ENCODE results near the gene CLOCK.

The CLOCK gene

DNA sequence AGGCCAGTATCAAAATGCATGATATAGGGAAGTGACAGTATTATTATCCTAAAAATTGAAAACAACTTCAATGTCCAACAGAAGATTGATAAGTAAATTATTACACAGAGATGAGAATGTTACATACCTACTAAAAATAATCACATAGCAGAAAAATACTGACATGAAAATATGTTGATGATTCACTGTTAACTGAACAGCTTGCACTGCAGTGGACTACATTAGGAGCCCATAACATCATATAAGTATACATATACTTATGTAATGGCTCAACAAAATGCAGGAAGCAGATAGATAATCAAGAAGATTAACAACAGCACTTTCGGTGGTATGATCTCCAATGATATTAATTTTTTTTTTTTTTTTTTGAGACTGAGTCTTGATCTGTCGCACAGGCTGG lies 7.1 kb downstream of the CLOCK start:
- DNase-seq: no peak

DNA sequence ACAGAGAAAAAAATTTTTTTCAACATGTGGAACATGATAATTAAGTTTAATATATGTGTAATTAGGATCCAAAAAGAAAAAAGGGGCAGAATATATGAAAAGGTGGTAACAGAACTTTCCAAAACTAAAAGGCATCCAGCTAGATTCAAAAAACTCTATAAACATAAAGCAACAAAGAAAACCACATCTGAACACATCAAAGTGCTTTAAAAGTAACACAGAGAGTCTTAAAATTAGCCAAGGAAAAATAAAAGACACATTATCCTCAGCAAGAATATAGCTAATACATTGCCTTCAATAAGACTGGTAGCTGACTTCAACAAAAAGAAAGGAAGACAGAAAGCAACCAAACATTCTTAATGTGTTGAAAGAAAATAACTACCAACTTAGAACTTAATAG lies 8.2 kb downstream of the CLOCK start:
- DNase-seq: no peak

DNA sequence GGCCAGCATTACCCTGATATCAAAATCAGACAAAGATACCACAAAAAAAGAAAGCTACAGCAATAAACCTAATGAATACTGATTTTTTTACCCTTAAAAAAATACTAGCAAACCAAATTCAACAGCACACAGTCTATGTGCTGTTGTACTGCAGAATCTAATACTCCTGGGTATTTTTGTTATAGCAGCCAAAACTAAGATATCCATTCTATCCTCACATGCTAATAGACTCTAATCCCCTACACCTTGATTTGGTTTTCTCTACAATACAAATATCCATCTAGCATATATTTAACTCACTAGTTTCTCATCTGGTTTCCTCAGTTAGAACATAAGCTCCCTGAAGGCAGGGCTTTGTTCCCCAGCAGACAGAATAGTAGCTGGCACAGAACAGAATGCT lies 12.4 kb downstream of the CLOCK start:
- no peak for DNase-seq

DNA sequence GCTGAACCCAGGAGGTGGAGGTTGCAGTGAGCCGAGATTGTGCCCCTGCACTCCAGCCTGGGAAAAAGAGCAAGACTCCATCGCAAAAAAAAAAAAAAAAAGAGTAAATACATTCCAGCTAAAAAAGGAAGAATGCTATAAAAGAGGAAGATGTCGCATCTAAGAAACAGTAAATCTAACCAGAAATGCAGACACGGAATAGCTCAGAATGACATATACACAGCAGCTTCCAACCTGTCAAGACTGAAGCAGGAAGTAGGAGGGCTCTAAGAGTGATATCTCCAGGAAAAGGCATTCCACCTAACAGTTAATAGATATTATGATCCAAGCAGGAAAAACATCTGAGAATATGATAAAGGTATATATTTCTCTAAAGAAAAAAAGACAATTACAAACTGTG lies 16.0 kb downstream of the CLOCK start:
- no peak for DNase-seq

DNA sequence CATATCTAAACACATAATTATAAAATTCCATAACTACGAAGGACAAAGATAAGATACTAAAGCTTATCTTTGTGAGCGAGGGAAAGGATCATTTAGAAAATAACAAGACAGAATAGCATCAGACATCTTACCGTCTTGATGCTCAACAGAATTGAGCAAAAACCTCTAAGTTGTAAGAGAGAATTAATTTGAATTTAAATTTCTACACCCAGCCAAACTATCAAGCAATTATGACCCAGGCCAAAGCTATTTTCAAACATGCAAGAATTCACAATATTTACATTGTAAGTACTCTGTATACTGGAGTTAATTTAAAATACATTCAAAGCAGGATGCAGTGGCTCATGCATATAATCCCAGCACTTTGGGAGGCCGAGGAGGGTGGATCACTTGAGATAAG lies 16.5 kb downstream of the CLOCK start:
- no peak for DNase-seq

DNA sequence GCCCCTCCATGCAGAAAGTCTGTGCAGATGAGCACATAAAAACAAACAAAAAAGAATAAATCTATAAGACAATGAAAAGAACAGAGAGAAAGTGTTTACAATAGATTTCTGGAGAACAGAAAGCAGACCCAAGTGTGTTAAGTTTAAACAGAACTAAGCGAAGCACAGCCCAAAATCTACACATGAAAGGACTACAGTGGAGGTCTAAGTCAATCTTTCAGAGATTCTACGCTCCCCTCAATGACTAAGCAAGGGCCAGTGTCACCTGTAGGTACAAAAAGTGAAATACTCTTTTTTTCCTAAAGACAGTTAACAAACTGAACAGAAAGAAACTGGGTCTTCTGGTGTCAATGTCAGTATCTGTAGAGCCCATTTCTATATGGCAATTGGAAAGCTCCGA lies 18.2 kb downstream of the CLOCK start:
- no peak for DNase-seq

DNA sequence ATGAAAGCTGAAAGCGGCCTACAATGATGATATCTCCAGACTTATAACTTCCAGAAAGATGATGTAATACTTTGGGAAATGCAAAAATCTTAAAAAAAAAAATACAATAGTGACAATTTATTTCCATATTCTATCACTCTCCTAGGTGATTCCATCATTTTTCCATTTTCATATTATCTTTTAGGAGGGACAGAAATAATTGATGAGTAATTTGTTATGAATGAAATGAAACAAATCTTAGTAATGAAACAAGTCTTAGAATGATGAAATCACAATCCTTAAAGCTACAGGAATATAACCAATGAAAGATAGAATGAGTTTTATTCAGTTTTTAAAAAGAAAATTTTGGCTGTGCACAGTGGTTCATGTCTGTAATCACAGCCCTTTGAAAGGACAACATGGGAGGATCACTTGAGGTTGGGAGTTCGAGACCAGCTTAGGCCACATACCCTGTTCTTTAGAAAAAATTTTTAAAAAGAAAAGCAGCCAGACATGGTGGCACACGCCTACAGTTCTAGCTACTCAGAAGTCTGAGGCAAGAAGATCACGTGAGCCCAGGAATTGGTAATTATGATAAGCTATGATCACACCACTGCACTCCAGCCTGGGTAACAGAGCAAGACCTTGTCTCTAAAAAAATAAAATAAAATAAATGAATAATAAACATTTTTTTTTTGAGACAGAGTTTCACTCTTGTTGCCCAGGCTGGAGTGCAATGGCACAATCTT lies 21.7 kb downstream of the CLOCK start:
- no peak for DNase-seq

DNA sequence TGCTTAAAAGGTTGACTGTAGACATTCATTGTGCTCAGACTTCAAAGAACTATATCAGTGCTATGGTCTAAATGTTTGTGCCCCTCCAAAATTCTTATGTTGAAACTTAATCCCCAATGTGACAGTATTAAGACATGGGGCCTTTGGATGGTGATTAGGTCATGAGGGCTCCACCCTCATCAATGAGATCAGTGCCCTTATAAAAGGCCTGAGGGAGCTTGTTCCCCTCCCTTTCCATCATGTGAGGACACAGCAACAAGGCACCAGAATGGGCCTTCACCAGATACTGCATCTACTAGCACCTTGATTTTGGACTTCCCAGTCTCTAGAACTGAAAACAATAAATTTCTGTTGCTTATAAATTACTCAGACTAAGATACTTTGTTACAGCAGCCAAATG lies 28.3 kb downstream of the CLOCK start:
- DNase-seq: no peak

DNA sequence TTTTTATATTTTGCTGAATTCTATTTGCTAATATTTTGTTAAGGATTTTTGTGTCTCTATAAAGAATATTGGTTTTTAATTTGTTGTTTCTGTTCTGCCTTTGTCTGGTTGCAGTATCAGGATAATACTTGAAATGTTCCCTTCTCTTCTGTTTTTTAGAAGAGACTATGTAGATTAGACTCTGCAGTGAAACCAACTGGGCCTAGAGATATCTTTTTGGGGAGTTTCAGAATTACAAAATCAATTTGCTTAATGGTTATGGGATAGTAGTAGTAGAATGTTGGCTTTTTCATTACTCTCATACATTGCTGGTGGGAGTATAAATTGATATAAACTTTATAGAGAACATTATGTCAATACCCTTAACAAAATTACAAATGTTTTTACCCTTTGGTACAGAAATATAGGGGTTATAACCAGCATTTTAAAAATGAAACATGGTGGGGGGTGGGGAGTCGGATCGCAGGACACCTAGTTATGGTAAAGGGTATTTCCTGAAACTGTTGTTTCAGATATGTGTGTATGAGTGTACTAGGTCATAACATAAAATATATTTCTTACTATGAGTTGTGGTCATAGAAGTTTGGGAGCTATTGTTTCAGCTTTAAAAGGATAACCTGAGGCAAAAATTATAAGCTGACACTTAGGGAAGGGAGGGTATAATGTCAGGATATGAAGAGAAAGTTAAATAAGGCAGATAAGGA lies 29.0 kb downstream of the CLOCK start:
- no peak for DNase-seq

DNA sequence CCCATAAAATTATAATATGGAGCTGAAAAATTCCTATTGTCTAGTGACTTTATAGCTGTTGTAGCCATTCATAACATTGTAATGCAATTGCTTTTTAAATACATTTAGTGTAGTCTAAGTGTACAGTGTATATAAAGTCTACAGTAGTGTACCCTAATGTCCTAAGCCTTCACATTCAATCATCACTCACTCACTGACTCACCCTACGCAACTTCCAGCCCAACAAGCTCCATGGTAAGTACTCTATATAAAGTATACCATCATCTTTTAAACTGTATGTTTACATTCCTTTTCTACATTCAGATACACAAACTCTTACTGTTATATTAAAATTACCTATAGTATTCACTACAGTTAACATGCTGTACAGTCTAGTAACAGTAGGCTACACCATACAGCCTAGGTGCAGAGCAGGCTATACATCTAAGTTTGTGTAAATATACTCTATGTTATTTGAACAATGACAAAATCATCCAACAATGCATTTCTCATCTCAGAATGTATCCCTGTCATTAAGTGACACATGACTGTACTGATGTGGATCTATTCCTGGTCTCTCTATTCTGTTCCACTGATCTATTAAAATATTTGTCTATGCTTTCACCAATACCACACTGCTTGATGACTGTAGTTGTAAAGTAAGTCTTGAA lies 33.7 kb downstream of the CLOCK start:
- no peak for DNase-seq

DNA sequence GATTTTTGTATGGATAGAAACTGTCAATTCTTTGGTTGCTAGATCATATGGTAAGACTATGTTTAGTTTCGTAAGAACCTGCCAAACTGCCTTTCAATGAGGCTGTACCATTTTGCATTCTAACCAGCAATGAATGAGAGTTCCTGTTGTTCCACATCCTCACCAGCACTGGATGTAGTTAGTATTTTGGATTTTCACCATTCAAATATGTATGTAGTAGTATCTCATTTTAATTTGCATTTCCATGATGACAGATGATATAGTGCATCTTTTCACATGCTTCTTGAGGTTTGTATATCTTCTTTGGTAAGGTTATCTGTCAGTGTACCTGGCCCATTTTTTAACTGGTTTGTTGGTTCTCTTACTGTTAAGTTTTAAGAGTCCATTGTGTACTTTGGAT lies 34.6 kb downstream of the CLOCK start:
- no peak for DNase-seq

DNA sequence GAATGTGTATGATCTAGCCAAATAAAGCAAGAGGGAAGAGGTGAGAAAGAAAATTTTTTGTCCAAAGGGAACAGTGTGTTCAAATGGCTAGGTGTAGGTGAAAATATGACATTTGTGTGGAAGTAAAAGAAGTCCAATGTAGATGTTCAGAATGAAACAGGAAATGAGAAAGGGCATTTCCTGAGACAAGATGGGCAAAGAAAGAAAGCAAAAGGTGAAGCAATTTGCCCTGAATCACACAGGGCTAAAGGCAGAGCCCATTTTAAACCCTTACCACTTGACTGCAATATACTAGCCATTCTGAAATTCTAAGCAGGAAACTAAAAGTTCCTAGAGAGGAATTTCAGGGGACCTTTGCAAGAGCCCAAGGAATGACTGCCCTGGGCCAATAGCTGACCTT lies 36.0 kb downstream of the CLOCK start:
- no peak for DNase-seq

DNA sequence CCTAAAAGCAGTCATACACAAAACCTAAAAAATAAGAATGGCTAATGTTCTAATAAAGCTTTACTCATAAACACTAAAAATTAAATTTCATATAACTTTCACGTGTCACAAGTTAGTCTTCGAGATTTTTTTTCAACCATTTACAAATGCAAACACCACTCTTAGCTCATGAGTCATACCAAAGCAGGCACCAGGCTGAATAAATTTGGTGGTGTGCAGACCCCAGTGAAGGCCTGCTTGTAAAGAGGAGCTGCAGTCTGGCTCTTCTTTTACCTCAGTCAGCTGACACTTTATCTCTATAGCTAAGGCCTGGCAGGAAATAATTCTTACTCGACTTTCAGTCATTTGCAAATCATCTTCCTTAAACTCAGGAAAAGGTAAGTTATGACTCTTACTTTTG lies 37.4 kb downstream of the CLOCK start:
- no peak for DNase-seq

DNA sequence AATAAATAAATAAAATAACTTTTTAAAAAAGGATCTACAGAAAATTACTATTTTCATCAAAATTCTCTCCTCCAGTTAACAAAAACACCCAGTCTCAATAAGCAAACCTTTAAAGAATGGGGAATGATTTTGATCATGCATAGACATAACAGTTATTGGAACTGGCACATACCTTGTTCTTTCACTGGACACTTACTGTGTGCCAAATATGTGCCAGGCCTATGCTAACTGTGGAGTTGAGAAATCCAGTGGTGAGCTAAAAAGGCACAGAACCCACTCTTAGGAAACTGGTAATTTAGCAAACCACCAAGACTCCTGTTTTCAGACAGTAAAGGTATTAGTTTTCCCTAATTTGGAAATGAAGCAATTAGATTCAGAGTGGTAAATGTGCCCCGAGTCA lies 39.1 kb downstream of the CLOCK start:
- no peak for DNase-seq

DNA sequence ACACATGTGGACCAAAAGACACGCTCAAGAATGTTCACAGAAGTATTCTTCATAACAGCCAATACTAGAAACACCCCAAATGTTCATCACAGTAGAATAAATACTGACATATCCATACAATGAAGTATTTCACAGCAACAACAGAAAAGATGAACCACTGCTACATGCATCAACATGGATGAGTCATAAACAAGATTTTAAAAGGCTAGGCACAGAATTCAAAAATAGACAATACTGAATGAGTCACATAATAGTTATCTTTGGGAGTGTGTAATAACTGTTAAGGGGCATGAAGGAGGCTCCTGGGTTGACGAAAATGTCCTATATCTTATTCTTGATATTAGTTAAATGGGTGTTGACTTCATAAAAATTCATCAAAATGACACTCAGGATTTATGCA lies 43.5 kb downstream of the CLOCK start:
- no peak for DNase-seq

DNA sequence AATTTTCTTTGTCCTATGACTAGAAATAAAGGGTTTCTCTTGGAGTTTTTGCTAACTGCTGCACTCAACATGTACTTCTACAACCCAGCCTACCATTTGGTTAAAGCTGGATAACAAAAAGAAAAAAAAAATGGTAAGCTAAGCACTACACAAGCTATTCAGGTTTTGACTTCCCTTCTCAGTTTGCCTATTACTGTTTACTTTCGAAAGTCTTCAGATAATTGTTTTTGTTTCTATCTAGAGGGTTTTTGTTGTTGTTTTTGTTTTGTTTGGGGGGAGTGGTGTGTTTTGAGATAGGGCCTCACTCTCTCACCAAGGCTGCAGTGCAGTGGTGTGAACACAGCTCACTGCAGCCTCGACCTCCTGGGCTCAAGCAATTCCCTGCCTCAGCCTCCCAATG lies 46.6 kb downstream of the CLOCK start:
- no peak for DNase-seq

DNA sequence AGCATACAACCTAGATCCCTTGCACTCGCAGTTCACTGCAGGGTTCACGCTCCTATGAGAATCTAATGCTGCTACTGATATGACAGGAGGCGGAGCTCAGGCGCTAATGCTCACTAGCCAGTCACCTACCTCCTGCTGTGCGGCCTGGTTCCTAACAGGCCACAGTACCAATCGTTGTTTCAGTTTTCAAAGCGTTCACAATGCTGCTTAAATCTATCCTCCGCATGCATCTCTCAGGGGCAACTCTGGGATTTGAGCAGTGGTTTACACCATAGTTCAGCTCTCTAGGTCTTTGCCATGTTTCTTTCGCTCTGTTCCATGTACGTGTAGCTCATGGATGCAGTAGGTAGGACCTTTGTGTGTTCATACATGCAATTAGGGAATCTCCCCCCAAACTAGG lies 47.2 kb downstream of the CLOCK start:
- DNase-seq: no peak

DNA sequence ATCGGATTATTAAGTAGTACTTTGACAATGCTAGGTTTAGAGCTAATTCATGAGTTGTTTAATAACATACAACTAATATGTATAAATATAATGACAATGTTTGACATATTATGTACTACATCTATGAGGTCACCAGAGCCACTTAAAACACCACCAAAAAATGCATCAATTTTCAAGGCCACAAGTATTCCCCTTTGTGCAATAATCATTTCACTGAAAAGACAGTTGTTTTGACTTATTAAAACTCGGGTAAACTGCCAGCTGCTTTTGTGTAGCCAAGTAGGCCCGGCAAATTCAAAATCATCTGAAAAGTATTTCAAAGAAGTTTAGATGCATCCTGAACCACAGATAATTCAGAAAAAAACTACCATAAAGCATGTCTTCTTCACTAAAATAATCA lies 48.7 kb downstream of the CLOCK start:
- no peak for DNase-seq

DNA sequence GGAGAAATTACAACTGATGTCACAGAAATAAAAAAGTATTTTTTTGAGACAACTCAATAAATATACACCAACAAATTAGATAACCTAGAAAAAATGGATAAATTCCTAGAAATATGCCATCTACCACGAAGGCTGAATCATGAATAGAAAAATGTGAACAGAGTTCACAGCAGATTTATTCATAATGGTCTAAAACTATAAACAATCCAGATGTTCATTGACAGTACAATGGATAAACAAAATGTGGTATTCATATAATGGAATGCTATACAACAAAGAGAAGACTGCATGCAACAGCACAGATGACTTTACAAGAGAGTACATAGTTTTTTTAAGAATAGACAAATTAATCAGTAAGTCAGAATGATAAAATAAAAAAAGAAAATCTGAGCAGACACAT lies 55.2 kb downstream of the CLOCK start:
- DNase-seq: no peak

DNA sequence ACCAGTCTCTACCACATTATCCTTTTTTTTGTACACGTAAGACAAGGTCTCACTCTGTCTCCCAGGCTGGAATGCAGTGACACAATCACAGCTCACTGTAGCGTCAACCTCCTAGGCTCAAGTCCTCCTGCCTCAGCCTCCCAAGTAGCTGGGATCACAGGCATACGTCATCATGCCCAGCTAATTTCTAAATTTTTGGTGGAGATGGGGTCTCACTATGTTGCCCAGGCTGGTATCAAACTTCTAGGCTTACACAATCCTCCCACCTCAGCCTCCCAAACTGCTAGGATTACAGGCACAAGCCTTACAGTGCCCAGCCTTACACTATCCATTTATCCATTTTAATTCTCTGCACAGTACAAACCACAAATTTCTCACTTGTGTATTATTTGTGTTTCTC lies 58.0 kb downstream of the CLOCK start:
- no peak for DNase-seq

DNA sequence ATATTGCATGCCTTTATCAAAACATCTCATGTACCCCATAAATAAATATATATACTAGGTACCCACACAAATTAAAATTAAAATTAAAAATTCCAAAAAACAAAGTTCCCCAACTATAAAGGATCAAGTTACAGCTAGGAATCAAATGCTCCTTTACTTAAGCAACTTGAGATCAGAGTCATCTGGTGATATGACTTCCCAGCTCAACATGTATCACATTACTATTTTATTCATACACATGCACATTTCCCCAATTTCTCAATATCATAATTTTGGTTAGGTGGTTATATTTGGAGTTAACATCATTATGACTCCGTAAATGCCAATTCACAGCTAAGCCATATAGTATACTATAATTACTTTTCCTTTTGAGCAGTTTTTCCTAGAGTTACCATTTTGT lies 60.9 kb downstream of the CLOCK start:
- DNase-seq: no peak

DNA sequence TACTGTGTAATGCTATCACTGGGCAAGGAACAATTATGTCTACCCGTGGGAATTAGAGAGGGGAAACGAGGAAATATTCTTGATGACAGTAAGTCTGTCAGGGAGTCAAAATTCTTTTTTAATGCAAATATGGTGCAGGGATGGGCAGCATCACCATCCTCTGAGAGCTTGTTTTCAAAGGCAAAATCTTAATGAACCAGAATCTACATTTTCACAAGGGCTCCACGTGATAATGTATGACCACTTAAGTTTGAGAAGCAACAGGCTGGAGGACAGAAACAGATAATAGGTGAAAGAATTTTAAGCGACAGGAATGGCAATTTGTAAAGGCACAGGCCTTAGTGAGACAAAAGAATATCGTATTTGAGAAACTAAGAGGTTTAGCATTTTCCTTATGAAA lies 63.4 kb downstream of the CLOCK start:
- DNase-seq: no peak

DNA sequence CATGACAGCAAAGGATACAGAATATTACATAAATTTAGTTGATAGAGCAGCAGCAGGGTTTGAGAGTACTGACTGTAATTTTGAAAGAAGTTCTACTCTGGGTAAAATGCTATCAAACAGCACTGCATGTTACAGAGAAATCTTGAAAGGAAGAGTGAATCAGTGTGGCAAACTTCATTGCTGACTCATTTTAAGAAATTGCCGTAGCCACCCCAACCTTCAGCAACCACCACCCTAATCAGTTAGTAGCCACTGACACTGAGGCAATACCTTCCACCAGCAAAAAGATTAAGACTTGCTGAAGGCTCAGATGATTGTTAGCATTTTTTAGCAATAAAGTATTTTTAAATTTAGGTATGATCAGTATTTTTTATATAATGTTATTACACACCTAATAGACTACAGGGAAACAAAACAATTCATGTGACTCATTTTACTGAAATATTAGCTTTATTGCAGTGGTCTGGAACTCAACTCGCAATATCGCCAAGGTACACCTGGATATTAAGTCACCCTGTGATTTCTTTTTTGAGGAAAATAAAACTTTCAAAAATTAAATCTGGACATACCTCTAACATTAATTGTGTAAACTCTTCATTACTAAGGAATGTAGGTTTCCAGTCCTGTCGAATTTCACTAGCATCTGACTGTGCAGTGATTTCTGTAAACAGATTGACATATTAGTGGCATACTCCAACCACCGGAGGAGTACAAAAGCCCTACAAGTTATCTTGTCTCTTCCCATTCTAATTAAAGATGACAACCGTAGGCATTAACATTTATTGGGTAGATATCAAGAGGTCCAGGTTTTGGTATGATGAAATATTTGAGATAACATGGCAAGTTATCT lies 71.1 kb downstream of the CLOCK start:
- DNase-seq: no peak

DNA sequence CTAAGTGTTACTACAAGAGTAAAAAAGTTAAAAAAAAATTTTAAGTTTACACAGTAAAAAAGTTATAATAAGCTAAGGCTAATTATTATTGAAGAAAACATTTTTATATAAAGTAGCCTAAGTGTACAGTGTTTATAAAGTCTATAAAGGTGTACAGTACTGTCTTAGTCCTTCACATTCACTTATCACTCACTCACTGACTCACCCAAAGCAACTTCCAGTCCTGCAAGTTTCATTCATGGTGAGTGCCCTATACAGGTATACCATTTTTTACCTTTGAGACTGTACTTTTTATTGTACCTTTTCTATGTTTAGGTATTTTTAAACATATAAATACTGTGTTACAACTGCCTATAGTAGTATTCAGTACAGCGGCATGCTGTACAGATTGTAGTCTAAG lies 76.7 kb downstream of the CLOCK start:
- no peak for DNase-seq

All from AML-193 (cell line).